Neural progenitor cell (in vitro differentiated cells): ENCODE results near the gene SLC35C1.
"Not testable (repeated sequence)": the region's sequence is repeated elsewhere in the genome, so short reads cannot be mapped to it uniquely, and the experiment has no call there.

Experiments used
- CTCF ChIP-seq: fragments of 200-600 bp; sonication (generic); IDR thresholded peaks from 2 replicates; pipeline ENCODE4 v1.5.1; 2017; ENCODE audit warnings: antibody characterized with exemption, mild to moderate bottlenecking
- EZH2 ChIP-seq: fragments of 200-600 bp; sonication (generic); IDR thresholded peaks from 2 replicates; pipeline ENCODE4 v1.6.1; 2017; ENCODE audit warnings: antibody characterized with exemption, mild to moderate bottlenecking, moderate library complexity
- EZH2phosphoT487 ChIP-seq: fragments of 200-600 bp; sonication (generic); IDR thresholded peaks from 2 replicates; pipeline ENCODE4 v1.6.1; 2017; ENCODE audit warnings: antibody characterized with exemption

- not testable (repeated sequence) for TF ChIP-seq CTCF, EZH2phosphoT487, EZH2
Measured at GRCh38 chr11:45840251-45840650, 35.3 kb downstream of the SLC35C1 start.
